ENCODE data around the gene AKAP11.

AKAP11 gene

GRCh38 chr13:42337808-42338600 lies 66.1 kb downstream of the AKAP11 start:
- no peak for DNase-seq (ENCODE audit: low spot score)

DNA sequence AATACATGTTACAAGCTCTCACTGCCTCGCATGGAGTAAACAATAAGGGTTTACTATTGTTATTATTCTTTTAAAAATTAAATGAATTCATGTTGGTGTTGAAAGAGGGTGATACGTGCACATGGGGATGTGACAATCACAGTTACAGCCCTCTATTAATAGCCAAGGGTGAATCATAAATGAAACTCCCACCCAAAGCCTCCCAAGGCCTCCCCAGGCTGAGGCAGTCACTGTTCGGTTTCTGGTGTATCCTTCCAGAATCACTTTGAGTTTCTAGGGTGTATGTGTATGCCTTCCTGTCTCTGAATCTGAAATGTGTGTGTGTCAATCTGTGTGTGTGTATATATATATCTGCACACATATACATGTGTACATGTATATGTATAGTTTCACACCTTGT lies 73.4 kb downstream of the AKAP11 start:
- no peak for DNase-seq (ENCODE audit: low spot score)

DNA sequence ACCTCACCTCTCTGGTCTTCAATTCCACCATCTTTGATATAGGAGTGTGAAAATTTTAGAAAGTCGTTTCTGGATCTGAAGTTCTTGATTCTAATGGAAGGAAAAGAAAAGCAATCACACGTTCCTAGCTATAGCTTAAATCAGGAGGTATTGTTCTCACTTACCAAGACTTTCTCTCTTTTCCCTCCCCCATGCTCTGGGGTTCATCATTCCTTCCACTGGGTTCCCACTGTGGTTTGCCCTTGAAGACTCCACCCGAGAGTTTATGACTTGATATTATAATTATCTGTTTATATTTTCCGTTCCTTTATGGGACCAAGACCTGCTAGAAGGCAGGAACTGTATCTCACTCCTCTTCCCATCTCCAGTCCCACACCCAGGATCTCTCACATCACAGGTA lies 76.6 kb downstream of the AKAP11 start:
- DNase-seq (ENCODE audit: low spot score) = no peak

DNA sequence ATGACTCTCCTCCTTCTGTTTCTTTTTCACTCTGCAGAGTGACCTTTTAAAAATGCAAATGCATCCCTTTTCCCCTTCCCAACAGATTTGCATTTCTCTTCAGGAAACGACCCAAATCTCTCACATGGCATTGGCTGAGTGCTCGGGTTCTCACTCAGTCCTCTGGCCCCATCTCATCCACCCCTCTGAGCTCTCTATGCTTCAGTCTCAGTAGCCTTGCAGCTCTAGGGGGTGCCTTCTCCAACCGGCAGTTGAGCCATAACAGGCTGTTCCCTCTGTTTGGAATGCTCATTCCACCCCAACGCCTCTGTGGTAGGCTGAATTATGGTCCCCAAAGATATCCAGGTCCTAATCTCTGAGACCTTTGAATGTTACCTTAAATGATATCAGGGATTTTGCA lies 78.2 kb downstream of the AKAP11 start:
- DNase-seq (ENCODE audit: low spot score) = no peak

DNA sequence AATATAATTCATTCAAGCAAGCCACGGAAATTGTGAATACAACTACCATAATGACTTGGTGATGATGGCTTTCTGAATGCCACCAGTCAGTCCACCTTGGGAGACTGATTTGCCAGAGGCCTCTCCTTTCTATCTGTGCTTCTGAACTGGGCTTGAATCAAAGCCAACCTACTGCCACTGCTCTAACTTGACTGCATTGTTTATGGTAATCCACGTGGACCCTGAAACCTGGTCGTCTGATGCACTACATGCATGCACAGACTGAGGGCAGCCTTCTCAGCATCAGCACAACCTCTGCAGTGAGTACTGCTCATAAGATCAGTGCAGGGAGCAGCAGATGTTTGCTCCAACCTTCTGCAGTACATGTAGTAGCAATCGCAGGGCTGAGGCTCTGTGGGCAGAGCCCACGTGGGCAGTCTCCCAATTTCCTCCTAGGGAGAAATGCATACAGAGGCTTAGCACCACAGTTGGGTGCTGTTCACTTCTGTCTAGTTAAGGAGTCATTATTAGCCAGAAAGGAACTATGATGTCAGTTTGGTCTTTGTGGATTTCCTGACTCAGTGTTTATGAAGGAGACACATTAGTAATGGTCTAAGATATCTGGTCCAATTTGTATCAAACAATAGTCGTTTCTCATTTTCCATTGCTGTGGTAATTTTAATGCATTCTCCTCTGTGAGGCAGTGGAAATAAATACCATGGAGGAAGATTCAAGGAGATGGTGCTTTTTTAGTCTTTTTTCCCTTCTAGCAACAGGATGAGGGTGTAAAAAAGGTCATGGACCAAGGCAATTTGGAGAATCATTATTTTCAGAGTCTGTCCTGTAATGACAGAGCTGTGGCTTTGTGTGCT lies 82.5 kb downstream of the AKAP11 start:
- DNase-seq (ENCODE audit: low spot score) = no peak

DNA sequence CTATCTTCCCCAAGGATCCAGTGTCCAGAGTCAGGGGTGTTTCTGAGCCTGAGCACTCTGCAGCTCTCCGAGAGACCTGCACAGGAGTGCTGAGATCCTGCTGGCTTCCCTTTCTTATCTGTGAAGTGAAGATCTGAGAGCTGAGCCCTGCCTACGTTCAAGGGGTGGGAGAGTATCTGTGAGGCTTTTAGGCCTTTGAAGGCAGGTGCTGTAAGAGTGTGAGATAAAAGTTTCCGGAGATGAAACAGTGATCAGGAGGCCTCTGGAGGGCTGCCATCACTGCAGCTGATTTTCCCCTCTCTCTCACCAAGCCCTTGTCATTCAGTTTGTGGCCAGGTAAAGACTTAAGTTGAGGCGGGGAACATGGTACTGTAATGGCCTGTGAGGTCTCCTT lies 83.1 kb downstream of the AKAP11 start:
- no peak for DNase-seq (ENCODE audit: low spot score)

DNA sequence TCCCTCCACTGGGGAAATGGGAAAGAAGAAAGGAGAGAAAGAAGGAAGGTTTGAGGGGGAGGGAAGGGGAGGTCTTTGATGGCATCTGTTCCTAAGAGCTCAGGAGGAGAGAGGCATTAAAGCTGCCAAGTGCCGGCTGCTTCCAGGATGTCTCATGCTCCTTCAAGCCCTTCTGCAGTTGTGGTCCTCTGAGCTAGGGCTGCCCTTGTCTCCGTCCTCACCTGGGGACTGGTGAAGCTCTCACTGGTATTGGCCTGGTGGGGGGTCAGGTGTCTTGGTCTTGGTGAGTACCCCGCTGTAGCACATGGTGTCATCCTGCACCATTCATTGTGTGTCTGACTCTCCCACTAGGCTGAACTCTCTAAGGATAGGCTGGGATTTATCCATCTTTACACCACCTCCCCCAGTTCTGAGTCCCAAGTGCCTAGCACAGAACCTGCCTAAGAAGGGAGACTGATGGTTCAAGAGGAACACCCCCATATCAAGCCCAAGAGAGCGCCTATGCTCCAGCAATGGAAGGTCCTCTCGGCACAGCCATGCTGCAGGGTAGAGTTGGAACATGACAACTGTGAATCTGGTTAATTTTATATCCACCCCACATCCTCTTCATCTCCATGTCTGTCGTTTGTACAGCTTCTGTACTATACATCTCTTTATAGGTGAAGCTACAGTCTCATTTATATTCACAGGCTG lies 83.7 kb downstream of the AKAP11 start:
- DNase-seq (ENCODE audit: low spot score) = no peak

GRCh38 chr13:42356184-42356575 lies 84.2 kb downstream of the AKAP11 start:
- no peak for DNase-seq (ENCODE audit: low spot score)

- DNase-seq (ENCODE audit: low spot score) = no peak
Observed at GRCh38 chr13:42360046-42360574, 88.2 kb downstream of the AKAP11 start.

GRCh38 chr13:42361701-42362100 lies 89.7 kb downstream of the AKAP11 start:
- no peak for DNase-seq (ENCODE audit: low spot score)

GRCh38 chr13:42363941-42364612 lies 92.1 kb downstream of the AKAP11 start:
- DNase-seq (ENCODE audit: low spot score) = no peak

GRCh38 chr13:42364613-42365000 lies 92.7 kb downstream of the AKAP11 start:
- no peak for DNase-seq (ENCODE audit: low spot score)

DNA sequence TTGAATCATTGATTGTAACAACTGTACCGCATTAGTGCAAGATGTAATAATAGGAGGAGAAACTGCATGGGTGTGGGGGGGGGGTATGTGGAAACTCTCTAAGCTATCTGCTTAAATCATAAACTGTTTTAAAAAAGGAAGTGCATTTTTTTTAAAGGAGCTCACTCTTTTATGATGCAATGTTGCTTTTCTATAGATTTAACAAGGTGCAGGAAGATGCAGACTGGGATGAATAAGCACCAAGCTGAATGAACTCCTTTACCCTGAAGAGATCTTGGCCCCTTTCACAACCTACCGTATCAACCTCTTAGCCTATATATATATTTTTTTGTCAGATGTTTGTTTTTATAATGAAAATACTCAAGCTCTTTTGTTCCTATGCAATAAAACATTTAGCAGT lies 95.9 kb downstream of the AKAP11 start:
- no peak for DNase-seq (ENCODE audit: low spot score)

DNA sequence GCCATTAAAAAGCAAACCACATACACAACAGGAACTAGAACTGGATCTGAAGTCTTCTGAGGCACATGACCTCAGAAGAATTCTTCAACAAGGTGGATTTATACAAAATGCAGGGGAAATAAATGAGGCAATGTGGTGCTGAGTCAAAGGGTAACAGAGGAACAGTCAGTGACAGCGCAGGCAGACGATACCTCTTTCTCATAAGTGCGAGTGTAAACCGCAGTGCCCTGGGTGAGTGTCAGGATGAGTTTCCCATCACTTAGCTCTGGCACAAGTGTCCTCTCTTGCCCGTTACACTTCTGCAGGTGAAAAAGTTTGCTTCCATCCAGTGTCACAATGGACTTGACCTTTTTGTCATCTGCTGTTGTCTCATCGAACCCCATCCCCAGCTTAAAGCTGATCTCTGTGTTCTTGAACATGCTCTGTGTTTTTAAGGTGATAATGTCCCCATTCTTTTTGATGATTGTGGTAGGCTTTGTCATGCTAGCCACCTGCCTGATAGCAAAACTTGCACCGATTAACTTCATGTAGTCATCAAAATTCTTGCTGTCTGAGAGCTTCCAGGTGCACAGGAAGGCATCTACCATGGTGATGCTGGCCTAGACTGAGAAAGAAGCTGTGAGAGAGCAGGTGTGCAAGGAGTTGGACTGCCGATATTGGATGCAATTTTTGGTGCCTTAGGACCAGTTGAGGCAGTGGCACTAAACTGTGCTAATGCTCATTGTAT lies 97.3 kb downstream of the AKAP11 start:
- no peak for DNase-seq (ENCODE audit: low spot score)

DNA sequence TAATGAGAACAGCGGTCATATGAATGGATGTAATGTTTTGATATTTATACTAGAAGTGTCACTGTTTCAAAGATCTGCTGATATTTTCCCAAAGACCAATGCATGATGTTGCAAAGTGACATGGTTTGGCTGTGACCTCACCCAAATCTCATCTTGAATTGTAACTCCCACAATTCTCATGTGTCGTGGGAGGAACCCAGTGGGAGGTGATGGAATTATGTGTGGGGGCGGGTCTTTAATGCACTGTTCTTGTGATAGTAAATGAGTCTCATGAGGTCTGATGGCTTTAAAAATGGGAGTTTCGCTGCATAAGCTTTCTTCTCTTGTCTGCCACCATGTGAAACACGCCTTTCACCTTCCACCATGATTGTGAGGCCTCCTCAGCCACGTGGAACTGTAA lies 98.3 kb downstream of the AKAP11 start:
- no peak for DNase-seq (ENCODE audit: low spot score)

All from AG20443 (cell line).